ENCODE measurements around the gene SUMF1.

- no peak for TF ChIP-seq TAF1 (IDR thresholded peaks at IDR 0.05; ENCODE audit: borderline replicate concordance, insufficient read depth, low read length)
- no peak for TF ChIP-seq REST (IDR thresholded peaks at IDR 0.05; ENCODE audit: insufficient read depth in 1 of 2, low read depth in 2 of 2, low read length in 2 of 2)
- TF ChIP-seq POLR2AphosphoS5 (IDR thresholded peaks at IDR 0.05; ENCODE audit: low read depth, low read length) = no peak
Measured at GRCh38 chr3:4351164-4351855, 115.8 kb downstream of the SUMF1 start.

Measured in PFSK-1 (cell line).